Osteocyte (in vitro differentiated cells): ENCODE results near the gene CSF2RB. TPM values are rescaled to one million over a fixed set of nuclear protein-coding genes. Genes with fewer than 3 reads are reported as not detected.

Source experiments
- DNase-seq: peaks from one replicate; pipeline ENCODE4 v3.0.0; 2021; ENCODE audit warnings: mixed read lengths; ENCODE audit not compliant: unreplicated experiment; ENCODE audit errors: extremely low spot score
- H3K27ac Mint-ChIP-seq: one replicate; pipeline ENCODE4 v1.8.0; 2021; ENCODE audit warnings: mild to moderate bottlenecking, mixed read lengths; ENCODE audit not compliant: unreplicated experiment
- H3K27me3 Mint-ChIP-seq: one replicate; pipeline ENCODE4 v1.8.0; 2021; ENCODE audit warnings: mixed read lengths; ENCODE audit not compliant: unreplicated experiment
- H3K36me3 Mint-ChIP-seq: one replicate; pipeline ENCODE4 v1.8.0; 2021; ENCODE audit warnings: mixed read lengths; ENCODE audit not compliant: unreplicated experiment
- H3K4me1 Mint-ChIP-seq: one replicate; pipeline ENCODE4 v1.8.0; 2021; ENCODE audit warnings: mixed read lengths; ENCODE audit not compliant: unreplicated experiment
- H3K4me3 Mint-ChIP-seq: one replicate; pipeline ENCODE4 v1.8.0; 2021; ENCODE audit warnings: mild to moderate bottlenecking, moderate library complexity, mixed read lengths; ENCODE audit not compliant: unreplicated experiment
- H3K9me3 Mint-ChIP-seq: one replicate; pipeline ENCODE4 v1.8.0; 2021; ENCODE audit warnings: mixed read lengths; ENCODE audit not compliant: unreplicated experiment
- CTCF ChIP-seq: fragments of 200-600 bp; sonication (generic); IDR thresholded peaks from 2 replicates; pipeline ENCODE4 v1.5.0; 2021; ENCODE audit warnings: antibody characterized with exemption, mild to moderate bottlenecking, moderate library complexity
- total RNA-seq: library from RNA; stranded (reverse); gene quantifications from 2 replicates; pipeline ENCODE4 v1.2.1, GENCODE V29; 2021

CSF2RB gene
- total RNA-seq, 1 donor from 2014 or later: not detected

GRCh38 chr22:36936362-36937116, 23.1 kb downstream of the CSF2RB start:
- TF ChIP-seq CTCF: no peak
- DNase-seq: no peak
- no peaks in the 10 kb centered on the region for H3K9me3 Mint-ChIP-seq
- H3K4me3 Mint-ChIP-seq: no peak overlapping the region
- H3K27ac Mint-ChIP-seq: no peak overlapping the region
- H3K4me1 Mint-ChIP-seq: no peaks in the 10 kb centered on the region
- peaks cover 21% of the 10 kb centered on the region for H3K27me3 Mint-ChIP-seq
- no peaks in the 10 kb centered on the region for H3K36me3 Mint-ChIP-seq

GRCh38 chr22:36937319-36938027, 24.0 kb downstream of the CSF2RB start:
- no peaks in the 10 kb centered on the region for H3K4me1 Mint-ChIP-seq
- peaks cover 30% of the 10 kb centered on the region for H3K27me3 Mint-ChIP-seq
- no peaks in the 10 kb centered on the region for H3K9me3 Mint-ChIP-seq

GRCh38 chr22:36938028-36938425, 24.6 kb downstream of the CSF2RB start:
- H3K36me3 Mint-ChIP-seq: no peaks in the 10 kb centered on the region
- no peak overlapping the region for H3K4me3 Mint-ChIP-seq
- no peaks in the 10 kb centered on the region for H3K9me3 Mint-ChIP-seq
- no peak for DNase-seq
- no peak for TF ChIP-seq CTCF
- H3K27ac Mint-ChIP-seq: no peak overlapping the region
- no peaks in the 10 kb centered on the region for H3K4me1 Mint-ChIP-seq
- H3K27me3 Mint-ChIP-seq: peaks cover 27% of the 10 kb centered on the region

More at GRCh38 chr22:36937319-36938027, 24.0 kb downstream of the CSF2RB start:
- no peak overlapping the region for H3K27ac Mint-ChIP-seq
- no peak for TF ChIP-seq CTCF
- DNase-seq: no peak
- no peaks in the 10 kb centered on the region for H3K36me3 Mint-ChIP-seq
- H3K4me3 Mint-ChIP-seq: no peak overlapping the region

GRCh38 chr22:36938886-36939285, 25.5 kb downstream of the CSF2RB start:
- Mint-ChIP-seq H3K4me1 (no peaks in the 10 kb centered on the region), H3K27ac (no peak overlapping the region), H3K27me3 (peaks cover 27% of the 10 kb centered on the region), H3K9me3 (no peaks in the 10 kb centered on the region), H3K36me3 (no peaks in the 10 kb centered on the region), H3K4me3 (no peak overlapping the region)
- TF ChIP-seq CTCF: no peak
- DNase-seq: no peak

- TF ChIP-seq CTCF: no peak
- H3K9me3 Mint-ChIP-seq: no peaks in the 10 kb centered on the region
- H3K4me3 Mint-ChIP-seq: no peak overlapping the region
These were observed 27.2 kb downstream of the CSF2RB start for GRCh38 chr22:36940676-36941075.

More at GRCh38 chr22:36940676-36941075, 27.2 kb downstream of the CSF2RB start:
- no peak overlapping the region for H3K27ac Mint-ChIP-seq
- no peaks in the 10 kb centered on the region for H3K4me1 Mint-ChIP-seq
- peaks cover 36% of the 10 kb centered on the region for H3K27me3 Mint-ChIP-seq
- DNase-seq: no peak
- H3K36me3 Mint-ChIP-seq: no peaks in the 10 kb centered on the region
